Common myeloid progenitor, CD34-positive (primary cell): ENCODE measurements around the gene CDH13.

Experiments
- CTCF ChIA-PET: fragments of 350-600 bp; sonication (Branson Sonifier 250); formaldehyde crosslinking; loops from one replicate; lab custom pipeline; 2021; ENCODE audit warnings: antibody characterized with exemption; lab: Charles Lee
- POLR2A ChIA-PET: fragments of 350-600 bp; sonication (Branson Sonifier 250); formaldehyde crosslinking; loops from one replicate; lab custom pipeline; 2021; ENCODE audit warnings: antibody characterized with exemption; lab: Charles Lee
- DNase-seq, 3 donors: peaks; one replicate each; pipeline versions ENCODE4 v3.0.0 to v3.0.0-alpha.2; 2013
- H3K27ac ChIP-seq, 2 experiments: 1 replicate in 1 of 2; 2 replicates in 1 of 2; pipeline ENCODE4 v1.7.0; 2013; ENCODE audit warnings: inconsistent platforms in 2 of 2, low read length in 2 of 2, mild to moderate bottlenecking in 2 of 2, low read depth in 1 of 2, moderate library complexity in 1 of 2; ENCODE audit not compliant: severe bottlenecking in 2 of 2, insufficient read depth in 1 of 2, poor library complexity in 1 of 2
- H3K27me3 ChIP-seq, 5 experiments: replicated peaks in 2 of 5; 1 replicate in 3 of 5; 2 replicates in 2 of 5; pipeline versions ENCODE4 v1.6.1 to v1.7.0; 2013; ENCODE audit warnings: low read length in 4 of 5, mild to moderate bottlenecking in 2 of 5, moderate library complexity in 2 of 5, inconsistent platforms in 1 of 5; ENCODE audit not compliant: insufficient read depth in 5 of 5, control insufficient read depth in 4 of 5
- H3K36me3 ChIP-seq, 4 experiments: 1 replicate in 2 of 4; 2 replicates in 2 of 4; pipeline versions ENCODE4 v1.6.1 to v1.7.0; 2013; ENCODE audit warnings: low read length in 3 of 4, control low read depth in 1 of 4, mild to moderate bottlenecking in 1 of 4; ENCODE audit not compliant: control insufficient read depth in 4 of 4, insufficient read depth in 4 of 4
- H3K4me1 ChIP-seq, 4 experiments: 1 replicate in 3 of 4; 2 replicates in 1 of 4; pipeline versions ENCODE4 v1.6.1 to v1.7.1; 2013; ENCODE audit warnings: low read length in 3 of 4, mild to moderate bottlenecking in 3 of 4, control low read depth in 1 of 4, inconsistent platforms in 1 of 4, moderate library complexity in 1 of 4; ENCODE audit not compliant: control insufficient read depth in 4 of 4, insufficient read depth in 4 of 4; ENCODE audit errors: control extremely low read depth in 1 of 4
- H3K4me3 ChIP-seq, 7 experiments: 1 replicate in 4 of 7; 2 replicates in 3 of 7; pipeline versions ENCODE4 v1.5.1 to v1.7.0; 2013; ENCODE audit warnings: mild to moderate bottlenecking in 7 of 7, low read length in 6 of 7, moderate library complexity in 6 of 7, inconsistent platforms in 2 of 7, low read depth in 2 of 7, control low read depth in 1 of 7; ENCODE audit not compliant: insufficient read depth in 4 of 7, control insufficient read depth in 1 of 7; ENCODE audit errors: extremely low read depth in 1 of 7
- H3K9me3 ChIP-seq, 5 experiments: 1 replicate in 4 of 5; 2 replicates in 1 of 5; pipeline versions ENCODE4 v1.6.1 to v1.7.1; 2013; ENCODE audit warnings: low read length in 4 of 5, mild to moderate bottlenecking in 2 of 5, inconsistent platforms in 1 of 5, low read depth in 1 of 5, moderate library complexity in 1 of 5; ENCODE audit not compliant: control insufficient read depth in 4 of 5, insufficient read depth in 2 of 5; ENCODE audit errors: control extremely low read depth in 1 of 5
- WGBS: methylation state at CpG from one replicate; pipeline ENCODE4 v1.1.5; 2013; ENCODE audit not compliant: insufficient coverage; 5-methylcytosine and 5-hydroxymethylcytosine counted together

CDH13 gene

DNA sequence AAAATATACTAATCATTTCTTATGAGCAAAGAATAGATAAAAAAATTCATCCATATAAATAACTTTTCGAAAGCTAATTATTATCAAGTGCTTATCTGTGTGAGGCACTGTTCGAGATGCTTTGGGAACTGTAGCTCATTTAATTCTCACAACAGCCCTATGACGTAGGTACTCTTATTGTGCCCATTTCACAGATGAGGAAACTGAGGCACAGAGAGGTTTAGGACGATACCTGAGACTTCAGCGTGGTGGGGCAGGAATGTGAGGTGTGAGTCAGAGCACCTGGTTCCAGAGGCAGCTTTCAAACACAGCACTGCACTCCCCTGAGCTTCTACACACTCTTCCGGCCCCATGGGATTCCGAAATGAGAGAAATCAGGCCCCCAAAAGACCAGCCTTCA, 995.2 kb downstream of the CDH13 start:
- Histone ChIP-seq H3K27me3 (peaks cover 0 to 10% (median 0%) of the 10 kb centered on the region in 5 experiments), H3K4me3 (no peak overlapping the region), H3K9me3 (no peaks in the 10 kb centered on the region), H3K27ac (no peak overlapping the region), H3K36me3 (no peaks in the 10 kb centered on the region), H3K4me1 (no peaks in the 10 kb centered on the region)
- DNase-seq = no peak
- ChIA-PET POLR2A (no interaction called here), CTCF (no interaction called here)
- 87% methylated on average over 2 of the region's 7 CpGs for WGBS

DNA sequence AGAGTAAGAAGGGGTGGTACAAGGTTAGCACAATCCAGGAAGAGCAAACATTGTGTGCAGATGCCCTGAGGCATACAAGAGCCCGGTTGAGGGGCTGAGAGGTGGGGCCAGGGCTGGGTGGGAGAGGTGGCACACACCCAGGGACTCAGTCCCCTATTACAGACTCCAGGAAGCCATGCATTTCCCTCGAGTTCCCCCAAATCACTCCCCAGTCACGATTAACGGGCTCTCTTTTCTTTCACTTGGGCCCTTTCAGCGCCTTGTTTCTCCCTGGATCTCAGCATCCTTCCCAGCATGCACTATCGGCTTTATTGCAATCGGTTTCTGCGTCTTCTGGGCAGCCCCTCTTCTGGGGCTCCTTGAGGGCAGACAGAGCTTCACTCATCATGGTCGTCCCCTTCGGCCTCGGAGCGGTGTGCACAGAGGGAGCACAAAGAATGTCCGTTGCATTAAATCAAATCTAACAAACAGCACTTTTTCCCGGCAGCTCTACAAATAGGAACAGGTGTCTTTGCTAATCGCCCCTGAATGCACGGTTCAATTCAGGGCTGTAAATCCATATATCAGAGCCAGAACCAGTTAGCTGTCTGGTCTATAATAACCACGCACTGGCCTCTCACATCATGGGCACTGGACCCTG, 996.4 kb downstream of the CDH13 start:
- Histone ChIP-seq H3K9me3 (no peaks in the 10 kb centered on the region), H3K27me3 (peaks cover 0 to 10% (median 0%) of the 10 kb centered on the region in 5 experiments), H3K4me1 (no peaks in the 10 kb centered on the region), H3K4me3 (no peak overlapping the region), H3K36me3 (no peaks in the 10 kb centered on the region), H3K27ac (no peak overlapping the region)
- DNase-seq = no peak
- WGBS = 84% methylated on average over 16 of the region's 17 CpGs
- POLR2A ChIA-PET = no interaction called here
- CTCF ChIA-PET = no interaction called here

DNA sequence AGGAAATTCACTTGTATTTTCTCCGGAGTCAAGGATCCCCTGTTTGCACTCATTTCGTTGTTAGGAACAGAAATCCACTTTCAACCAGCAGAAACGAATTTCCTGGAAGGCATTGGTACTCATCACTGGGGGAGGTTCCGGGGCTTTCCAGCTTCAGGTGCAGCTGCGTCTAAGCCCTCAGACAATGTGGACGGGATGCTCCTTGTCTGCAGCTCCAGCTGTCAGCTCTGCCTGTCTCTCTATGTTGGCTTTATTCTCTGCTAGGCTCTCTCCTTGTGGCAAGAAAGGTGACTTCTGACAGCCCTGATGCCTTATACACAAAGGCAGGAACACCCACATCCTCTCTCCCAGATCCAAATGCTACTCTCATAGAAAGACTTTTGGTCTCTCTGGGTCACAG, 997.1 kb downstream of the CDH13 start:
- Histone ChIP-seq H3K4me3 (no peak overlapping the region), H3K36me3 (no peaks in the 10 kb centered on the region), H3K9me3 (no peaks in the 10 kb centered on the region), H3K4me1 (no peaks in the 10 kb centered on the region), H3K27ac (no peak overlapping the region), H3K27me3 (peaks cover 0 to 10% (median 0%) of the 10 kb centered on the region in 5 experiments)
- 80% methylated on average over 6 of the region's 6 CpGs for WGBS
- no peak for DNase-seq
- ChIA-PET POLR2A (no interaction called here), CTCF (no interaction called here)

DNA sequence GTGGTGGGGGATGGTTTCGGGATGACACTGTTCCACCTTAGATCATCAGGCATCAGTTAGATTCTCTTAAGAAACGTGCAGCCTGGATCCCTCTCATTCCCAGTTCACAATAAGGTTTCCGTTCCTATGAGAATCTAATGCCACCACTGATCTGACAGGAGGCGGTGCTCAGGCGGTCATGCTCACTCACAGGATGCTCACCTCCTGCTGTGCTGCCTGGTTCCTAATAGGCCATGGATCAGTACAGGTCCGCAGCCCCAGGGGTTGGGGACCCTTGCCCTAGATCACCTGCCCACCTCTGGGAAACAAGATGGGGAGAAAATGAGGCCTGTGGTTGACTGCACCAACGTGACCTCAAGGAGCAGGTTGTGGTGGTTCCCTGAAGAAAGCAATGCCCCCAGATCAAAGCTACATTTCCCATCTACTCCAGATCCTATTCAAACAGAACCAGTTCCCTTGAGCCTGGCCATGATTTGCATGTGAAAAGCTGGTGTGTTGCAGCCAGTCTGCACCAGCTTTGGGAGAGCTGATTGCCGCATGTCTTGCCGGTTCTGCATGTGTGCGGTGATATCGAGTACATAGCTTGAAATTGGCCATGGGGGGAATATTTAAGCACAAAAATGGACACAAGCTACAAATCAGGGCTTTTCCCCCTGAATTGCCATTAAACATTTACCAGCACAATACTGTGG, 997.8 kb downstream of the CDH13 start:
- ChIA-PET CTCF (no interaction called here), POLR2A (no interaction called here)
- H3K27ac ChIP-seq = no peak overlapping the region
- peaks cover 0 to 11% (median 0%) of the 10 kb centered on the region in 5 experiments for H3K27me3 ChIP-seq
- no peaks in the 10 kb centered on the region for H3K4me1 ChIP-seq
- no peak overlapping the region for H3K4me3 ChIP-seq
- H3K36me3 ChIP-seq = no peaks in the 10 kb centered on the region
- DNase-seq = no peak
- no peaks in the 10 kb centered on the region for H3K9me3 ChIP-seq
- 88% methylated on average over 11 of the region's 11 CpGs for WGBS

DNA sequence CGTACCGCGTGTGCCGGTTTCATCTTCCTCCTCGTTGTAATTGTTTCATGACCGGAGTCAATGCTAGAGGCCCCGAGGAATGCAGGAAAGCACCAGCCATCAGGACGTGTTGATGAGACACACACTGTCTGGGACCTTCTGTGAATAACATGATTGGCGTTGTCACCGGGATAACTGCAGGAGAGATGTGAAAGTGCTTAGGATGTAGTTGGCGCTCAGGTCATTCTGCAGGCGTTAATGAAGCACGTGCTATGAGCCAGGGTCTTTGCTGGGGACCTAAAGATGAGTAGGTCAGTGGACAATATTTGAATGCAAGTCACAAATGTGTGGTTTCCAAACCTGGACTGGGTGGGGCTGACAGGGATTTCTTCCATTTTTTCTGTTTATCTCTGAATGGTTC, 999.4 kb downstream of the CDH13 start:
- Histone ChIP-seq H3K27ac (no peak overlapping the region), H3K27me3 (peaks cover 0 to 14% (median 2%) of the 10 kb centered on the region in 5 experiments), H3K9me3 (no peaks in the 10 kb centered on the region), H3K4me1 (no peaks in the 10 kb centered on the region), H3K4me3 (no peak overlapping the region), H3K36me3 (no peaks in the 10 kb centered on the region)
- CTCF ChIA-PET = no interaction called here
- POLR2A ChIA-PET = no interaction called here
- 96% methylated on average over 13 of the region's 13 CpGs for WGBS
- DNase-seq = no peak

DNA sequence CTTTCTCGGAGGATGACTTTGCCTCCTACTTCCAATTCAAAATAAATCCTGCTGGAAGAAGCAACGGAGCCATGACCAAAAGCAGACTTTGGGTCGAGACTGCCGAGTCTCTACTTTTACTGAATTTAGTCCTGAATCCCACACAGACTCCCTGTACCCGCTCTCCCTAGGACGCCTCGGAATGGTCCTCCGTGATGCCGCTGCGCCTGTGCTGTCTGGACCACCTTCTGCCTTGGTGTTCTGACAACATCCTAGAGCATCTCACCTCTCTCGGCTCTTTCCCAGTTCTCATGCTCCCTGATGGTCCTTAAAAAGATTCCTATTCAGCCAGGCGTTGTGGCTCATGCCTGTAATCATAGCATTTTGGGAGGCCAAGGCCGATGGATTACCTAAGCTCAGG, 999.9 kb downstream of the CDH13 start:
- Histone ChIP-seq H3K27me3 (peaks cover 0 to 14% (median 3%) of the 10 kb centered on the region in 5 experiments), H3K4me3 (no peak overlapping the region), H3K36me3 (no peaks in the 10 kb centered on the region), H3K4me1 (no peaks in the 10 kb centered on the region), H3K9me3 (no peaks in the 10 kb centered on the region), H3K27ac (no peak overlapping the region)
- no peak for DNase-seq
- ChIA-PET POLR2A (no interaction called here), CTCF (no interaction called here)
- WGBS = 89% methylated on average over 10 of the region's 13 CpGs

DNA sequence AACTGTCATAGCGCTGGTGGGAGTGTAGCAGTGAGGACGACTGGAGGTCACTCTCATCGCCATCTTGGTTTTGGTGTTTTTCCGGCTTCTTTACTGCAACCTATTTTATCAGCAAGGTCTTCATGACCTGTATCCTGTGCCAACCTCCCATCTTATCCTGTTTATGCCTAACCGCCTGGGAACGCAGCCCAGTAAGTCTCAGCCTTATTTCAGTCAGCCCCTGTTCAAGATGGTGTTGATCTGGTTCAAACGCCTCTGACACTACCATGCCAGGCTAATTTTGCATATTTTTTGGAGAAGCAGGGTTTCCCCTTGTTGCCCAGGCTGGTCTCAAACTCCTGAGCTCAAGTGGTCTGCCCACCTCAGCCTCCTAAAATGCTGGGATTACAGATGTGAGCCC, 1001.2 kb downstream of the CDH13 start:
- Histone ChIP-seq H3K36me3 (no peaks in the 10 kb centered on the region), H3K4me1 (no peaks in the 10 kb centered on the region), H3K27me3 (peaks cover 0 to 14% (median 3%) of the 10 kb centered on the region in 5 experiments), H3K27ac (no peak overlapping the region), H3K4me3 (no peak overlapping the region), H3K9me3 (no peaks in the 10 kb centered on the region)
- WGBS = 96% methylated on average over 5 of the region's 7 CpGs
- no peak for DNase-seq
- ChIA-PET CTCF (no interaction called here), POLR2A (no interaction called here)
